Measurements from ENCODE around the gene SOHLH1.

Gene SOHLH1

DNA sequence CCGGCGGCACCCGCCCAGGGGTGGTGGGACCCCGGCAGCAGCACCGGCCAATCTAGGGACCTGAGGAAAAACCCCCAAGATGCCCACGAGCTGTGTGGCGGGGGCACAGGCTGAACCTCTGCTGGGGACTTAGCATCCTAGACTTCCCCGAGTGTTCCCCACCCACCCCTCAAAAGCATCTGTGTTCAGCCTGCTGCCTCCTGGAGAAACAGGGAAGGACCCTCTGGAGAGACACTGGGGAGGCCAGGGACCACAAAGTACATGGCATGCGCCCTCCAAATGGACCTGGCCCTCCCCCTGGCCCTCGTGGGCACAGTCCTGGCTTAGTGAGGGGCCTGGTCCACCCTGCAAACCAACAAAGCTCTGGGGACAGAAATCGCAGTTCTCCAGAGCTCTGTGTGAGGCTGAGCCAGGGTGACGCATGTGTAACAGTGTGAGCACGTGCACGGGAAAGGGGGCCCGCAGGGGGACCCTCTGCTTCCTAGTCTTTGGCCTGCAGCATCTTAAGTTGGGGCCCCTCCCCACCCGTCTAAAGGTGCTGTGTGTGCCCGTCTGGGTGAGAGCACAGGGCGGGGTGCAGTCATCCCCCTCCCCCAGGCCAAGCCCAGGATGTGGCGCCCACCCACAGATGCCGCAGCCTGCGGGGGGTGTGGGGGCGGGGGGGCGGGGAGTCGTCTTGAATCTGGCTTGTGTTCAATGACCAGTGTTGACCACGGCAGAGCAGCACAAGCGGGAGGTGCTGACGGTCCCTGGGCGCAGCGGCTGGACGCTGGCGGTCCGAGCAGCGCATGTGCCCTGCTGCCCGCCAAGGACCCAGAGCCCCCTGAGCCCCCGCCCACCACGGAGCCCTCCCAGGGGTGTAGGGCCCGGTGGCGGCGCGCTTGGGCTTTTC is 2.0 kb upstream of the SOHLH1 start:
- no peaks in the 10 kb centered on the region for H3K4me1 Mint-ChIP-seq
- H3K27ac Mint-ChIP-seq: no peak overlapping the region
- no peaks in the 10 kb centered on the region for H3K9me3 Mint-ChIP-seq
- DNase-seq: no peak
- H3K36me3 Mint-ChIP-seq: no peaks in the 10 kb centered on the region
- peaks cover 12% of the 10 kb centered on the region for H3K27me3 Mint-ChIP-seq
- no peak overlapping the region for H3K4me3 Mint-ChIP-seq
- CTCF ChIA-PET: interaction anchor here (1.6 kb wide), 1 partner anchor 18 kb away, joined by 4 read pairs; no protein-coding TSS in a partner anchor

DNA sequence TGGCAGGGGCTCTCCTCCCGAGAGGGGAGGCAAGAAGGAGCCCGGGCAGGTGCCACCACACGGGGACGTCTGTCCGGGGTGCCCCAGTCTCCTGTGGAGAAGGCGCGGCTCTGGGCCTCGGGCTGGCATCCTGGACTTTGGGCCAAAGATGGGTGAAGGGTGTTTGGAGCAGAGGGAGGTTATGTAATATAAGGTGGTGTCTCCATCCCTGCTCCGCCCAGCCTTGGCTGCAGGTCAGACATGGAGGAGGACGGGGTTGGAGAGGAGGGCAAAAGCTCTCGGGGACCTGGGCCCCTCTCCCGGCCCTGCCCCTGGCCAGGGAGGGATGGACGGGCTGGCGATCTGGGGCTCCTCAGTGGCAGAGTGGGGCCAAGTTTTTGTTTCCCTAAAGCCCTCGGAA is 1.2 kb upstream of the SOHLH1 start:
- Mint-ChIP-seq H3K4me1 (no peaks in the 10 kb centered on the region), H3K9me3 (no peaks in the 10 kb centered on the region), H3K27ac (no peak overlapping the region), H3K27me3 (peaks cover 12% of the 10 kb centered on the region), H3K36me3 (no peaks in the 10 kb centered on the region), H3K4me3 (no peak overlapping the region)
- CTCF ChIA-PET: no interaction called here
- no peak for DNase-seq

DNA sequence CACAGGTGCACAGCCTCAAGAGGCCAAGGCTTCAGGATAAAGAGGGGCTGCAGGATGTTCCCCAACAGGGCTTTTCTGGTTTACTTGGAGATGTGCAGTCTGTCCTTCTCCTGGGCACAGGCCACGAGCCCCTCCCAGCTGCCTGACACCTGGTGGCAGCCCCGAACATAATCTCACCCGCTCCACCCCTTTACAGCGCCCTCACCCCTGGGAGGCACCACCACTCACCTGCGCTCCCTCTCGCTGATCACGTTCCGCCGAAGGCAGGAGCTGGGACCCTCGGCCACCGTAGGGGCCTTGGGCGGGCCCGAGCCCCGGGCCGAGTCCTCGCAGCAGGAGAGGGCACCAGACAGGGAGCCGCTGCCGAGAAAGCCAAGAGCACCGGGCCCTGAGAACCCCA is 514 bp downstream of the SOHLH1 start:
- Mint-ChIP-seq H3K4me1 (no peaks in the 10 kb centered on the region), H3K27ac (no peak overlapping the region), H3K9me3 (no peaks in the 10 kb centered on the region), H3K4me3 (no peak overlapping the region), H3K36me3 (no peaks in the 10 kb centered on the region), H3K27me3 (peaks cover 11% of the 10 kb centered on the region)
- CTCF ChIA-PET: no interaction called here
- DNase-seq: no peak

DNA sequence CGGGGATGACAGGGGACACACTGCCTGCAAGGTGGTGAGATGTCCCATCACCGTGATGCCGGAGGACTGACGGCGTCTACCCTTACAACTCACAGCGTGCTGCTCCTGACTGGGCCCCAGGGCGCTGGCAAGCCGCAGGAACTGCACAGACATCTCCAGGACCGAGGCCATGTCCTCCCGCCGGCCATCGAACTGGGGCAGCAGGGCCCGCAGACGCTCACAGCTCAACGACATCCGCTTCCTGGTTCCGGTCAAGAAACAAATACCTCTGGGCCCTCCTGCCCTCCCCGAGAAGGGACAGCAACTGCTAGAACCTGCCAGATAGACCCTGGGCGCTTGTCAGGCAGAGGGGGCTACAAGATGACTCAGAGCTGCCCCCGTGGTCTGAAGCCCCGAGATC is 1.0 kb downstream of the SOHLH1 start:
- Mint-ChIP-seq H3K4me3 (no peak overlapping the region), H3K36me3 (no peaks in the 10 kb centered on the region), H3K4me1 (no peaks in the 10 kb centered on the region), H3K9me3 (no peaks in the 10 kb centered on the region), H3K27me3 (peaks cover 6% of the 10 kb centered on the region), H3K27ac (no peak overlapping the region)
- CTCF ChIA-PET: no interaction called here
- DNase-seq: no peak

DNA sequence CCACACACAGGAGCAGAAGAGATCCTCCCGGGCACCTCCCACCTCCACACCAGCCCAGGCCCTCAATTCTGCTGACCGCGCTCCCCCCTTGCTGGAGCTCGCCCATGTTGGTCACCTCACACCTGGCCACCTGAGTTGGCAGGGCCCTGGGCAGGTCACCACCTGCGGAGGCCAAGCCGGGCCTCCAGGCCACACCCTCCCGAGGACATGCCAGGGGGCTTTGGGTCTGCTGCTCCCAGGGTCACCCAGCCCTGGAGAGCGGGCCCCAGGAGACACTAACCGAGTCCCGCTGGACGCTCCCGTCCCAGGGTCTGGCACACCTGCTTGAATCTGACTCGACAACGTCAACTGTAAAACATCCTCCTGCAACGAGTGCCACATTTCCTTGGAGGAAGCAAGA is 2.1 kb downstream of the SOHLH1 start:
- no peak for DNase-seq
- CTCF ChIA-PET: no interaction called here
- H3K36me3 Mint-ChIP-seq: no peaks in the 10 kb centered on the region

DNA sequence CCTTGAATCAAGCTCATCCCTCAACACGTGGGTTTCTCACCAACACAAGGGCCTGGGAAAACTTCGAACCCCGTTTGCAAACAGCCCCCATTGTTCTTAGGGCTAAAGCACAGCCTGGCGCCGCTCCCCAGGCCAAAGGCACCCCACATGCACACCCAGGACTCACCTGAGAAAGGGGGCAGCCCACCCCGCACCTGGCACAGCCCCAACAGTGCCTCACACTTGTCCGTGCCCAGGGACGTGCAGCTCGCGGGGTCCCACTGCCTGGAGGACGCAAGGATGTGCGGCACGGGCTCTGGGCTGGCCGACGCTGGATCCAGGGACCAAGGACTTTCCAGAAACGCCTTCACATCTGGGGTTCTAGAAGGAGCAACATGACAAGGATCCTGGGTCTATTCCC is 2.8 kb downstream of the SOHLH1 start:
- no peaks in the 10 kb centered on the region for H3K9me3 Mint-ChIP-seq
- no peaks in the 10 kb centered on the region for H3K27me3 Mint-ChIP-seq
- H3K36me3 Mint-ChIP-seq: no peaks in the 10 kb centered on the region
- no peak overlapping the region for H3K27ac Mint-ChIP-seq
- H3K4me3 Mint-ChIP-seq: no peak overlapping the region
- H3K4me1 Mint-ChIP-seq: no peaks in the 10 kb centered on the region
- DNase-seq: no peak
- CTCF ChIA-PET: no interaction called here

More for the DNA sequence above, 2.1 kb downstream of the SOHLH1 start:
- Mint-ChIP-seq H3K27me3 (no peaks in the 10 kb centered on the region), H3K27ac (no peak overlapping the region), H3K9me3 (no peaks in the 10 kb centered on the region), H3K4me1 (no peaks in the 10 kb centered on the region), H3K4me3 (no peak overlapping the region)

DNA sequence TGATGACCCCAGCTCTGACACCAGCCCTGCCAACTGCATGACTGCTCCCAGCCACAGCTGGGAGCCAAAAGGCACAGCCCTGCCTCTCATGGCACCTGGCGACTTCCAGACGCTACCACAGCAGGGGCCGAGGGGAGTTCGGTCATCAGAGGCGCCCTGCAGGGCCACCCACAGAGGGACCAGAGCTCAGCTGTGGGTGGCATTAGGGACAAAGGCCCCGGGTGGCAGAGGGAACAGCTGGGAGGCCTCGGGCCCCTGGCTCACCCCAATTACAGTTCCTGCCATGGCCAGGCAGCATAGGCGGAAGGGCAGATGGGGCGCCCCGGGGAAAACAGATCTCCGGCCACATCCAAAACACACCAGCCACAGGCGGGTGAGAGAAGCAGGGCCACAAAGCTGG is 3.6 kb downstream of the SOHLH1 start:
- no peak for DNase-seq
- H3K4me1 Mint-ChIP-seq: no peaks in the 10 kb centered on the region
- no peaks in the 10 kb centered on the region for H3K9me3 Mint-ChIP-seq
- no peak overlapping the region for H3K4me3 Mint-ChIP-seq
- H3K27ac Mint-ChIP-seq: no peak overlapping the region
- CTCF ChIA-PET: no interaction called here
- no peaks in the 10 kb centered on the region for H3K27me3 Mint-ChIP-seq
- no peaks in the 10 kb centered on the region for H3K36me3 Mint-ChIP-seq

DNA sequence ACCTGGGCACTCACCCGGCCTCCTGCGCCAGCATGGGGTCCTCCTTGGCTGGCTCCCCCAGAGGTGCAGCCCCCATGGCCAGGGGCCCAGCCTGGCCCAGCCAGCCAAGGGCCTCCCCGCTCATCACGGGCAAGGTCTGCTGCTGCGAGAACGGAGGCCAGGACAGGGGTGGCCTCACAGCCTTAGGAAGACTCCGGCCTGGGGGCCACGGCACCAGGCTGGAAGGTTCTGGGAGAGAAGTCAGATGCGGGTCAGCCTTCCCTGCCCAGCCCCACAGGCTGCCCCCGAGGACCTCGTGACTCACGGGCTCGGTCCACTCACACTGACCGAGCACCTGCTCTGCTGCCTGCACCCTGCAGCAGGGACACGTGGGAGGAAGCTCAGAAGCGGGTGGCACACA is 4.2 kb downstream of the SOHLH1 start:
- Mint-ChIP-seq H3K27ac (no peak overlapping the region), H3K4me1 (no peaks in the 10 kb centered on the region), H3K27me3 (no peaks in the 10 kb centered on the region), H3K9me3 (no peaks in the 10 kb centered on the region), H3K36me3 (no peaks in the 10 kb centered on the region), H3K4me3 (no peak overlapping the region)
- CTCF ChIA-PET: no interaction called here
- no peak for DNase-seq

DNA sequence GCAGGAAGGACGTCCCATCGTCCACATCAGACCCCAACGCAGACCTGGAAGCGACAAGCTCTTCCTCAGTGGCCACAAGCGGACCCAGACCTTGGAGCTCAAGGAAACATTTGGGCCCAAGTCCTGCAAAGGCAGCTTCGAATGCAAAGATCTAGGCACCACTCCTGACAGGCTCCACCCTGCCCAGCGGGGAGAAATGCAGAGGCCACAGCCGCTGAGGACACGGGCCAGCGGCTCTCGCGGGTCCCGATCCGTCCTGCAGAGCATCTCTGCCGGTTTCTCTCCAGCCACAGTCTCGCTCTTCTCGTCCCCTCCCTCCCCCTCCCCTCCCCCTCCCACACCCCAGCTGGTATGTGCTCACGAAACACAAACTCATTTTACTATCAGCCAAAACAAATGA is 4.9 kb downstream of the SOHLH1 start:
- Mint-ChIP-seq H3K4me3 (no peak overlapping the region), H3K4me1 (no peaks in the 10 kb centered on the region), H3K27ac (no peak overlapping the region), H3K9me3 (no peaks in the 10 kb centered on the region), H3K36me3 (no peaks in the 10 kb centered on the region), H3K27me3 (no peaks in the 10 kb centered on the region)
- no peak for DNase-seq
- CTCF ChIA-PET: no interaction called here

DNA sequence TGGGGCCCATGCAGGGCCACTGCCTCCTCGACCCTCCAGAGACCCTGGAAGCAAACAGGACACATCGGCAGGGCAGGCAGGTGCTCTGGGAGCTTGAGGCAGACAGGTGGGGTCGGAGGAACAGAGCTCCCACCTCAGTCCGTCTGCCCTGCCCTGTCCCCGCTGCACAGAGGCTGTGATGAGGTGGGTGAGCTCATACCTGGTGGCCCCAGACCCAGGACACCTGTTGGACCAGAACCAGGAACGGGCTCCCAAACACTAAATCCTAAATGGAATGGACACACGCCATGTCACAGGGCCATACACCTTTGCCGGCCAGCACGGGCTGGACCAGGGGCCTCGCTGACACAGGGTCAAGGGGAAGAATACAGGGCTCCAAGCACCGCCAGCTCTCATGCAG is 5.5 kb downstream of the SOHLH1 start:
- Mint-ChIP-seq H3K4me1 (no peaks in the 10 kb centered on the region), H3K27me3 (no peaks in the 10 kb centered on the region)

DNA sequence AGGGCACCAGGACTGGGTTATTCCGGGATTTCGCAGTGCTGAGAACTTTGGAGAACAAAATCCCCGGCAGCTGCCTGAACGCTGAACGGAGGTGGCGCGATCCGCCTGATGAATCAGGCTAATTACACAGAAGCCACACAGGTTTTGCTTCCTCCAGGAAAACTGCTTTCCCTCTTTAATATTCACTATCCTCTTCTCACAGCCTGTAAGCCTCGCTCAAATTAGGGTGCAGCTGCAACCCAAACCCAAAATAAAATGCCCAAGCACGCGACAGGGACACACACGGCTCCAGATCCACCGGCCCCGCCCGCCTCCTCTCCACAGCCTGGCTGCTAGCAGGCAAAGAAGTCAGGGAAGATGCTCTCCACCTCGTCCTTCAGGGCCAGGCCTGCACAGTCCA is 6.0 kb downstream of the SOHLH1 start:
- Mint-ChIP-seq H3K4me1 (no peaks in the 10 kb centered on the region), H3K27ac (no peak overlapping the region), H3K36me3 (no peaks in the 10 kb centered on the region), H3K4me3 (no peak overlapping the region), H3K27me3 (no peaks in the 10 kb centered on the region), H3K9me3 (no peaks in the 10 kb centered on the region)
- DNase-seq: no peak
- CTCF ChIA-PET: no interaction called here

More for the DNA sequence above, 5.5 kb downstream of the SOHLH1 start:
- no peaks in the 10 kb centered on the region for H3K36me3 Mint-ChIP-seq
- no peak overlapping the region for H3K27ac Mint-ChIP-seq
- no peak overlapping the region for H3K4me3 Mint-ChIP-seq
- H3K9me3 Mint-ChIP-seq: no peaks in the 10 kb centered on the region
- no peak for DNase-seq
- CTCF ChIA-PET: no interaction called here

DNA sequence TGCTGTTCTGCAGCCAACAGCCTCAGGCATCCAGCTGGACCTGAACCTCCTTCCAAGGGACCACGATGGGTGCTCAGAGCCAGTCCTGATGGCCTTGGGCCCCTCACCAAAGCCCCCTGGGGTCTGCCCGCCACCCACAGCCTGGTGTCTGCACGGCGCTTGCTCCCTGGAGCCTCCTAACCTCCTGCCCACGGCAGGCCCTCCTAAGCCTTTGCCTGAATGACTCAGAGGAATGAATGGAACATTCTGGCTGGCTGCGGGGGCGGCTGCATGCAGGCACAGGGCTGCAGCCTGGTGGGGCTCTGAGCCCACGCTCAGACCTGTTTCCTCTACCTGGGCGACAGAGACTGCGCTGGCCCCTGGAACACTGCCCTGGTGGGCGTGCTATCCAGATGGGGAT is 6.9 kb downstream of the SOHLH1 start:
- H3K4me1 Mint-ChIP-seq: no peaks in the 10 kb centered on the region
- H3K27ac Mint-ChIP-seq: no peak overlapping the region
- H3K9me3 Mint-ChIP-seq: no peaks in the 10 kb centered on the region
- no peaks in the 10 kb centered on the region for H3K27me3 Mint-ChIP-seq
- no peak for DNase-seq
- CTCF ChIA-PET: no interaction called here
- no peaks in the 10 kb centered on the region for H3K36me3 Mint-ChIP-seq
- no peak overlapping the region for H3K4me3 Mint-ChIP-seq

DNA sequence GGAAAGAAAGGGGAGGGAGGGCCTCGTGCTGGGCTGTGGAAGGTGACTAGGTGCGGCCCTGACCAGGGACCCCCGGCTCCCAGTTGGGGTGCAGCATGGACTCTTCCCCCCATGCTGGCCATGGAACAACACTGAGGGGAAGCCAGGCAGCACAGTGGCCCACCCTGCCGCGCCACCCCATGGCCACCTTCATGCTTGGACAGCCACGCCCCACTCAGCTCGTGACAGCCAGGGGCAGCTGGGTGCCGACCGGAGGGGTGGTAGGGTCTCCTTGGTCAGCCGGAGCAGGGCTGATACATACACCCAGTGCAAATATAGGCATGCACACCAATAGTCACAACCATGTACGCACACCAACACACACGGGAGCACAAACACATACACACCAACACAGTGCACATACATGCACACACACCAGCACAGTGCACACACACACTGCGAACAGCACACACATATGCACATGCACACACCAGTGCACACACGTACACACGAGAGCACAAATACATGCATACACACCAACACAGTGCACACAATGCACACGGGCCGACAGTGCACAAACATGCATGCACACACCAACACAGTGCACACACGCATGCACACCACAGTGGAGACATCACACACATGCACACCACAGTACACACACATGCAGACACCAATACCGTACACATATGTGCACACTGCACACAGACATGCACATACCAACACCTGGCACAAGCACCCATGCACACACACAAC is 8.3 kb downstream of the SOHLH1 start:
- Mint-ChIP-seq H3K36me3 (no peaks in the 10 kb centered on the region), H3K9me3 (no peaks in the 10 kb centered on the region), H3K27ac (no peak overlapping the region), H3K4me1 (no peaks in the 10 kb centered on the region), H3K4me3 (no peak overlapping the region), H3K27me3 (no peaks in the 10 kb centered on the region)
- no peak for DNase-seq
- CTCF ChIA-PET: no interaction called here

DNA sequence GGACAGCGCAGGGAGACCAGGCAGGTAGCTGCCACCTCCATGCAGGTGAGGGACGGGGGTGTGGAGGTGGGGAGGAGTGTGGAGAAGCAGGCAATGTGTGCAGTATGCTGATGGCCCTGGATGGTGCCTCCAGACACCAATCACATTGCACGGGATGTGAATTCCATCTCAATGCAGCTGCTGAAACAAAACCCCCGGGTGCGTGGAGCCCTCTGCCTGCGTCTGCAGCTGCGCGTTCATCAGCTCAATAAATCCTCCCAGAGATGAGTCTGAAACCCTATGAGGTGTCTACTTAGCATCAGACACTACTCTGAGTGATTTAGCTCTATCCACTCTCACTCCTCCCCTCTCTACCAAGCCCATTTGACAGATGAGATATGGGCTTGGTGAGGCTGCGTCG is 10.3 kb downstream of the SOHLH1 start:
- H3K9me3 Mint-ChIP-seq: no peaks in the 10 kb centered on the region
- H3K4me1 Mint-ChIP-seq: no peaks in the 10 kb centered on the region
- CTCF ChIA-PET: no interaction called here
- no peak overlapping the region for H3K27ac Mint-ChIP-seq
- no peak for DNase-seq
- H3K36me3 Mint-ChIP-seq: no peaks in the 10 kb centered on the region
- H3K4me3 Mint-ChIP-seq: no peak overlapping the region
- H3K27me3 Mint-ChIP-seq: no peaks in the 10 kb centered on the region

DNA sequence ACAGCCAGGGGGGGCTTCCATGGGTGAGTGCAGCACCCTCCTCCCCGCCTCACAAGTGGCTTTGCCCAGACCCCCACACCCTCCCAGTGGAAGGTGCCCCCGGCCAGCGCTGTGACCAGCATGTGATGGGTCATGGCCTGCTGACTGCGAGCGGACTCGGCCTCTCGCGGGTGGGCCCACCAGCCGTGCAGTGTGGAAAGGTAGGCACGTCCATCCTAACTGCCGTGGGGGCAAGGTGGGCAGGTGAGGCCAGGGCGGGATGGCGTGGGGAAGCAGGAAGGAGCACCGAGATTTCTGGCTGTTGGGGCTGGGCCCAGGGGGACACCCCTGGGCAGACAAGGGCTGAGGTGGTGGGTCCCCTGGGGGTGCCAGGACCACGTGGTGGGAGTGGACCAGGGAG is 12.1 kb downstream of the SOHLH1 start:
- no peaks in the 10 kb centered on the region for H3K4me1 Mint-ChIP-seq
- CTCF ChIA-PET: no interaction called here
- no peaks in the 10 kb centered on the region for H3K9me3 Mint-ChIP-seq
- H3K4me3 Mint-ChIP-seq: no peak overlapping the region
- DNase-seq: no peak
- H3K27me3 Mint-ChIP-seq: no peaks in the 10 kb centered on the region
- no peak overlapping the region for H3K27ac Mint-ChIP-seq
- H3K36me3 Mint-ChIP-seq: no peaks in the 10 kb centered on the region
